ENCODE data around the gene RHBDD1. TPM values are rescaled to one million over a fixed set of nuclear protein-coding genes. Genes with fewer than 3 reads are reported as not detected.
A peak's percentile ranks its signal among the peaks of the same experiment; 100 is the strongest.

RHBDD1 gene
- total and polyA plus RNA-seq, 5 donors from 2014 or later: 24.7 to 56.4 (median 27.4) TPM

DNA sequence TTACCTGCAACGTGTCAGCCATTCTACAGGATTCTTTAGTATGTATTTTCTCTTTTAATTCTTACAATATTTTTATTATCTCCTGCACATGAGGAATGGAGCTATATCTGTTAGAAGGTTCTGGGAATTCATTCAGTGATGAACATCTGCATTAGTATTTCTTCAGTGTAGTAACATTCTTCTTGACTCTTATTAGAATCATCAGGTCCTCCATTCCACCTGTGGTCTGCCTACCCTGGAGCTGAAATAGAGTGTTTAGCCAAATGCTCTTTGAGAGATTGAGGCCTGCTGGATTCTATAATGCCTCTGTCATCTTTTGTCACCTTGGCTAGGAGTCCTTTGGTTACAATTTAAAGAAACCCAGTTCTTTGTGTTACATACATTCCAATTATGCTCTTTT is 54.4 kb downstream of the RHBDD1 start:
- Mint-ChIP-seq H3K27ac (no peak overlapping the region), H3K9me3 (no peaks in the 10 kb centered on the region), H3K4me1 (peaks cover 5 to 15% (median 10%) of the 10 kb centered on the region in 4 donors), H3K4me3 (no peak overlapping the region), H3K36me3 (peaks cover 25% of the 10 kb centered on the region), H3K27me3 (no peaks in the 10 kb centered on the region)
- DNase-seq (no peak), ATAC-seq (ENCODE audit: low read depth in 2 of 2) (no peak)
- no peaks in the 10 kb centered on the region for H3K9me3 ChIP-seq (ENCODE audit: control insufficient read depth in 2 of 2, low read length in 2 of 2)
- H3K36me3 ChIP-seq (ENCODE audit: control insufficient read depth, insufficient read depth, low read length): peaks cover 3% of the 10 kb centered on the region
- no peaks in the 10 kb centered on the region for H3K27me3 ChIP-seq (ENCODE audit: control insufficient read depth, insufficient read depth, low read length)
- H3K4me3 ChIP-seq (ENCODE audit: low read depth, low read length): no peak overlapping the region
- no peaks in the 10 kb centered on the region for H3K4me1 ChIP-seq (ENCODE audit: control insufficient read depth, insufficient read depth, low read length, poor library complexity, severe bottlenecking)
- H3K27ac ChIP-seq (ENCODE audit: insufficient read depth, low read length, poor library complexity, severe bottlenecking): no peak overlapping the region

GRCh38 chr2:226891780-226892590 is 56.1 kb downstream of the RHBDD1 start:
- Mint-ChIP-seq H3K9me3 (no peaks in the 10 kb centered on the region), H3K36me3 (peaks cover 33% of the 10 kb centered on the region), H3K4me1 (peaks cover 2 to 12% (median 8%) of the 10 kb centered on the region in 4 donors), H3K27ac (no peak overlapping the region), H3K27me3 (no peaks in the 10 kb centered on the region), H3K4me3 (no peak overlapping the region)
- DNase-seq: no peak
- peaks cover 8% of the 10 kb centered on the region for H3K36me3 ChIP-seq (ENCODE audit: control insufficient read depth, insufficient read depth, low read length)
- no peak overlapping the region for H3K27ac ChIP-seq (ENCODE audit: insufficient read depth, low read length, poor library complexity, severe bottlenecking)
- H3K9me3 ChIP-seq (ENCODE audit: control insufficient read depth in 2 of 2, low read length in 2 of 2): no peaks in the 10 kb centered on the region
- ATAC-seq (ENCODE audit: low read depth in 2 of 2): no peak
- no peak overlapping the region for H3K4me3 ChIP-seq (ENCODE audit: low read depth, low read length)
- no peaks in the 10 kb centered on the region for H3K27me3 ChIP-seq (ENCODE audit: control insufficient read depth, insufficient read depth, low read length)
- no peaks in the 10 kb centered on the region for H3K4me1 ChIP-seq (ENCODE audit: control insufficient read depth, insufficient read depth, low read length, poor library complexity, severe bottlenecking)

GRCh38 chr2:226892729-226893128 is 56.9 kb downstream of the RHBDD1 start:
- Mint-ChIP-seq H3K9me3 (no peaks in the 10 kb centered on the region), H3K4me3 (no peak overlapping the region), H3K36me3 (peaks cover 38% of the 10 kb centered on the region), H3K27me3 (no peaks in the 10 kb centered on the region), H3K27ac (no peak overlapping the region), H3K4me1 (peaks cover 2 to 17% (median 7%) of the 10 kb centered on the region in 4 donors)
- peaks cover 8% of the 10 kb centered on the region for H3K36me3 ChIP-seq (ENCODE audit: control insufficient read depth, insufficient read depth, low read length)
- no peak overlapping the region for H3K27ac ChIP-seq (ENCODE audit: insufficient read depth, low read length, poor library complexity, severe bottlenecking)
- no peak for DNase-seq
- H3K27me3 ChIP-seq (ENCODE audit: control insufficient read depth, insufficient read depth, low read length): no peaks in the 10 kb centered on the region
- no peak for ATAC-seq (ENCODE audit: low read depth in 2 of 2)
- no peaks in the 10 kb centered on the region for H3K4me1 ChIP-seq (ENCODE audit: control insufficient read depth, insufficient read depth, low read length, poor library complexity, severe bottlenecking)
- no peak overlapping the region for H3K4me3 ChIP-seq (ENCODE audit: low read depth, low read length)
- H3K9me3 ChIP-seq (ENCODE audit: control insufficient read depth in 2 of 2, low read length in 2 of 2): no peaks in the 10 kb centered on the region

GRCh38 chr2:226893216-226893615 is 57.4 kb downstream of the RHBDD1 start:
- peaks cover 38% of the 10 kb centered on the region for H3K36me3 Mint-ChIP-seq
- no peaks in the 10 kb centered on the region for H3K9me3 Mint-ChIP-seq
- Histone ChIP-seq H3K9me3 (ENCODE audit: control insufficient read depth in 2 of 2, low read length in 2 of 2) (no peaks in the 10 kb centered on the region), H3K4me1 (ENCODE audit: control insufficient read depth, insufficient read depth, low read length, poor library complexity, severe bottlenecking) (no peaks in the 10 kb centered on the region), H3K27me3 (ENCODE audit: control insufficient read depth, insufficient read depth, low read length) (no peaks in the 10 kb centered on the region), H3K27ac (ENCODE audit: insufficient read depth, low read length, poor library complexity, severe bottlenecking) (no peak overlapping the region), H3K4me3 (ENCODE audit: low read depth, low read length) (no peak overlapping the region), H3K36me3 (ENCODE audit: control insufficient read depth, insufficient read depth, low read length) (peaks cover 8% of the 10 kb centered on the region)
- H3K27me3 Mint-ChIP-seq: no peaks in the 10 kb centered on the region
- peaks cover 2 to 17% (median 6%) of the 10 kb centered on the region in 4 donors for H3K4me1 Mint-ChIP-seq
- ATAC-seq (ENCODE audit: low read depth in 2 of 2) (no peak), DNase-seq (no peak)
- no peak overlapping the region for H3K4me3 Mint-ChIP-seq
- H3K27ac Mint-ChIP-seq: no peak overlapping the region

DNA sequence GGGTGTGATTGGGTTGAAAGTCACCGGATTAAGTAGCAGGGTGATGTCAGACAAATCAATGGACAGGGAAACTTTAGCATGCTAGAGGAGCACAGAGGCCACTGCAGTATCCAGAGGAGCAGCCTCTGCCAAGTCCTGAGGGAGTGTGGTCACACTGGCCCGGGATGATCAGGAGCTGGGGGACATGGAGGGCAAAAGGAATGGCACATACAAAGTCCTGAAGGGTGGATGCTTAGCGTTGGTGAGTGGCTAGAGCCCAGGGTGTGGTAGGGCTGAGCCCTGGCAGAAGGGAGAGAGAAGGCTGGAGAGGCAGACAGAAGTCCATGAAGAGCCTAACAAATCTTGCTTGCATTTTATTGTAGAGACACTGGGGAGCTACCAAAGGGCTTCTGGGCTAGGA is 58.9 kb downstream of the RHBDD1 start:
- DNase-seq (no peak), ATAC-seq (ENCODE audit: low read depth in 2 of 2) (no peak)
- Histone ChIP-seq H3K4me1 (ENCODE audit: control insufficient read depth, insufficient read depth, low read length, poor library complexity, severe bottlenecking) (no peaks in the 10 kb centered on the region), H3K27ac (ENCODE audit: insufficient read depth, low read length, poor library complexity, severe bottlenecking) (no peak overlapping the region), H3K4me3 (ENCODE audit: low read depth, low read length) (no peak overlapping the region), H3K9me3 (ENCODE audit: control insufficient read depth in 2 of 2, low read length in 2 of 2) (no peaks in the 10 kb centered on the region), H3K27me3 (ENCODE audit: control insufficient read depth, insufficient read depth, low read length) (no peaks in the 10 kb centered on the region), H3K36me3 (ENCODE audit: control insufficient read depth, insufficient read depth, low read length) (peaks cover 8% of the 10 kb centered on the region)
- Mint-ChIP-seq H3K4me1 (peaks cover 2 to 17% (median 8%) of the 10 kb centered on the region in 4 donors), H3K36me3 (peaks cover 35% of the 10 kb centered on the region), H3K4me3 (no peak overlapping the region), H3K27me3 (no peaks in the 10 kb centered on the region), H3K9me3 (no peaks in the 10 kb centered on the region), H3K27ac (peak overlapping the region in 2 of 3 donors; percentile 5 to 9)

DNA sequence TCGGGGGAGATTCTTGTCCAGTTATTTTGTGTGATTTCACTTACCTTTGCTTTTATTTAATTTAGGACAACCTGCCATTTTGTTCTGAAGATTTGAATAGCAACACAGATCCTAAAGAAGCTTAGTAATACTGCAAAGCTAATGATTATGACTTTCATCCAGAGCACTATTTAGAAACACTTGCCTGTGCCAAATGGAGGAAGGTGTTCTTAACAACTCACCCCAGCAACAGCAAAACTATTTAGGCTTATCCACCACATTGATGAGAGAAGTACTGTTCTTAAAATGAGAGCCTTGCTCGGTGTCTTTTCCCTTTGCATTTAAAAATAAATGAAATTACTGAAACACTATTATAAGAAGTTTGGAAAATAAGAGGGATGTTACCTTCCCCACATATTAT is 59.7 kb downstream of the RHBDD1 start:
- Histone ChIP-seq H3K27me3 (ENCODE audit: control insufficient read depth, insufficient read depth, low read length) (no peaks in the 10 kb centered on the region), H3K27ac (ENCODE audit: insufficient read depth, low read length, poor library complexity, severe bottlenecking) (no peak overlapping the region), H3K9me3 (ENCODE audit: control insufficient read depth in 2 of 2, low read length in 2 of 2) (no peaks in the 10 kb centered on the region), H3K4me1 (ENCODE audit: control insufficient read depth, insufficient read depth, low read length, poor library complexity, severe bottlenecking) (no peaks in the 10 kb centered on the region), H3K4me3 (ENCODE audit: low read depth, low read length) (no peak overlapping the region), H3K36me3 (ENCODE audit: control insufficient read depth, insufficient read depth, low read length) (peaks cover 8% of the 10 kb centered on the region)
- no peak for ATAC-seq (ENCODE audit: low read depth in 2 of 2)
- no peak for DNase-seq
- peaks cover 2 to 17% (median 8%) of the 10 kb centered on the region in 4 donors for H3K4me1 Mint-ChIP-seq
- H3K36me3 Mint-ChIP-seq: peaks cover 34% of the 10 kb centered on the region
- H3K9me3 Mint-ChIP-seq: no peaks in the 10 kb centered on the region
- no peaks in the 10 kb centered on the region for H3K27me3 Mint-ChIP-seq
- no peak overlapping the region for H3K4me3 Mint-ChIP-seq
- H3K27ac Mint-ChIP-seq: peak overlapping the region in 1 of 3 donors; percentile 9

- Mint-ChIP-seq H3K27ac (no peak overlapping the region), H3K36me3 (peaks cover 30% of the 10 kb centered on the region), H3K27me3 (no peaks in the 10 kb centered on the region), H3K9me3 (no peaks in the 10 kb centered on the region), H3K4me3 (no peak overlapping the region), H3K4me1 (peaks cover 4 to 22% (median 11%) of the 10 kb centered on the region in 4 donors)
- H3K27ac ChIP-seq (ENCODE audit: insufficient read depth, low read length, poor library complexity, severe bottlenecking): no peak overlapping the region
- ATAC-seq (ENCODE audit: low read depth in 2 of 2) (no peak), DNase-seq (no peak)
- no peaks in the 10 kb centered on the region for H3K4me1 ChIP-seq (ENCODE audit: control insufficient read depth, insufficient read depth, low read length, poor library complexity, severe bottlenecking)
- H3K4me3 ChIP-seq (ENCODE audit: low read depth, low read length): no peak overlapping the region
- no peaks in the 10 kb centered on the region for H3K9me3 ChIP-seq (ENCODE audit: control insufficient read depth in 2 of 2, low read length in 2 of 2)
- peaks cover 8% of the 10 kb centered on the region for H3K36me3 ChIP-seq (ENCODE audit: control insufficient read depth, insufficient read depth, low read length)
- H3K27me3 ChIP-seq (ENCODE audit: control insufficient read depth, insufficient read depth, low read length): no peaks in the 10 kb centered on the region
Measured at GRCh38 chr2:226898121-226898520, 62.3 kb downstream of the RHBDD1 start.

- H3K4me3 Mint-ChIP-seq: no peak overlapping the region
- ATAC-seq (ENCODE audit: low read depth in 2 of 2): no peak
- H3K36me3 Mint-ChIP-seq: peaks cover 33% of the 10 kb centered on the region
- no peaks in the 10 kb centered on the region for H3K27me3 Mint-ChIP-seq
- H3K9me3 Mint-ChIP-seq: no peaks in the 10 kb centered on the region
- peaks cover 8% of the 10 kb centered on the region for H3K36me3 ChIP-seq (ENCODE audit: control insufficient read depth, insufficient read depth, low read length)
- H3K4me1 Mint-ChIP-seq: peaks cover 4 to 22% (median 14%) of the 10 kb centered on the region in 4 donors
- H3K4me1 ChIP-seq (ENCODE audit: control insufficient read depth, insufficient read depth, low read length, poor library complexity, severe bottlenecking): no peaks in the 10 kb centered on the region
- H3K4me3 ChIP-seq (ENCODE audit: low read depth, low read length): no peak overlapping the region
- H3K27ac ChIP-seq (ENCODE audit: insufficient read depth, low read length, poor library complexity, severe bottlenecking): no peak overlapping the region
- DNase-seq: no peak
- no peaks in the 10 kb centered on the region for H3K9me3 ChIP-seq (ENCODE audit: control insufficient read depth in 2 of 2, low read length in 2 of 2)
- H3K27ac Mint-ChIP-seq: no peak overlapping the region
- H3K27me3 ChIP-seq (ENCODE audit: control insufficient read depth, insufficient read depth, low read length): no peaks in the 10 kb centered on the region
Measured at GRCh38 chr2:226898897-226899296, 63.0 kb downstream of the RHBDD1 start.

All from CD4-positive, CD25-positive, alpha-beta regulatory T cell (primary cell).